GM18526 (cell line): ENCODE measurements around the gene VWA5B1.

ENCODE experiments used
- POLR2A ChIP-seq: IDR thresholded peaks from 3 replicates; pipeline ENCODE4 v1.6.1; 2011; ENCODE audit not compliant: insufficient read length; ENCODE audit errors: extremely low read depth

VWA5B1 gene

DNA sequence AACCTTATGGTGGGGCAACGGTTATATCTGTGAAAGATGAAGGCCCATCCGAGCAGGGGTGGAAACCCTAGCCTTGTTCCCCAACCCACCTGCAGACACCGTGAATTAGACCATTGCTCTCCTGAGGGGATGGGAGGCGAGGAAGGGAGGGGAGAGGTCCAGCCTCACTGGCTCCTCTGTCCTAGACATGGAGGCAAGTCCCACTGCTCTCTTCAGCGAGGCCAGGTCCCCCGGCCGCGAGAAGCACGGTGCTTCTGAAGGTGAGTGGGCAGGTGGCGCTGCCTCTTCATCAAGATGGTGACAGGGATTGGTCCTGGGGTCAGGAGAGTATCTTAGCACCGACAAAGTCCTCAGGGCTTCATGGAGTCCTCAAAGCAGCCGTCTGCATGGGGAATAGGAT lies 59.3 kb downstream of the VWA5B1 start:
- TF ChIP-seq POLR2A: no peak

DNA sequence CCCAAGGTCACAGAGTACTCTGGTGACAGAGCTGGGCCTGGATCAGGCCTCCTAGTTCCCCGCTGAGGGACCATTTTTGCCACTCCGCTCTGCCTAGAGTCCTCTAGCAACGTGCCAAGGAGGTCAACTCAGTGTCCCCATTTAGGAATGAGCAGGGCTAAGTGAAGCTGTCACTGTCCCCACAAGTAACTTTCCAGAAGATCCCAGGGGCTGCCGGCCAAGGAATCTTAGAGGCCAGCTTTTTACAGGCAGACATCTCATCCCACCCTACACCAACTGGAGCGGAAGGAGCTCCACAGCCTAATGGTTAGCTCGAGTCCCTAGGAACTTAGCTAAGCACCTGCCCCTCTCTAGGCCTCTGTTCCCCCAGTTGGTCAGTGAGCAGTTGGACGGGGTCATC lies 59.7 kb downstream of the VWA5B1 start:
- TF ChIP-seq POLR2A: no peak

DNA sequence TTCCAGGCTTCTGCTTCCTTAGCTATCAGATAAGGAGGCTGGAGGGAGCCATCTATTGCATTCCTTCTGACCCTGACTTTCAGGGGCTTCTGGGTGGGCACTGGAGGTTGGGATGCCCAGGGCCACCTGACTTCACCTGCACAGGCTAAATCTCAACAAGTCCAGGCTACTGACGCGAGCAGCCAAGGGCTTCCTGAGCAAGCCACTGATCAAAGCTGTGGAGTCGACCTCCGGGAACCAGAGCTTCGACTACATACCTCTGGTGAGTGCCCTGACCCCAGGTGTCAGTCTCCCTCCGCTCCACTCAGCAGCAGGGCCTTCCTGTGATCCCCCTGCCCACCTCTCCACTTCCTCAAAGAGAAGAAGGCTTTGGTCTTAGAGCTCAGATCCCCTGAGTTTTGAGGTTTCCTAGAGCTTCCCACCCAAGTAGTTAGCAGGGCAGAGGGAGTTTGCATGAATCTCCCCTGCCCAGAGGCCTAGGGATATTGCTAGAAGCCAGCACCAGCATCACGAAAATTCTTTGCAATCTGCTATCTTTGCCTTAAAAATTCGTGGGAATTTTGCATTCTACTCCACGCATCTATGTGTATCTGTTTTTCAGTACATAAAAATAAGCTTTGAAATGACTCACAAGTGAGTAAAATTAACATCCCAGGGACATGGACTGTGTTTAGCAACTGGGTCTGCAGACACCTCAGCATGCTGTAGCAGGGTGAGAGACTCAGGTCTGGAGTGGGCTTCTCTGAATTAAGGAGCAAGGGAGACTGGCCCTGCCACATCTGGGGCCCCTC lies 61.4 kb downstream of the VWA5B1 start:
- no peak for TF ChIP-seq POLR2A

DNA sequence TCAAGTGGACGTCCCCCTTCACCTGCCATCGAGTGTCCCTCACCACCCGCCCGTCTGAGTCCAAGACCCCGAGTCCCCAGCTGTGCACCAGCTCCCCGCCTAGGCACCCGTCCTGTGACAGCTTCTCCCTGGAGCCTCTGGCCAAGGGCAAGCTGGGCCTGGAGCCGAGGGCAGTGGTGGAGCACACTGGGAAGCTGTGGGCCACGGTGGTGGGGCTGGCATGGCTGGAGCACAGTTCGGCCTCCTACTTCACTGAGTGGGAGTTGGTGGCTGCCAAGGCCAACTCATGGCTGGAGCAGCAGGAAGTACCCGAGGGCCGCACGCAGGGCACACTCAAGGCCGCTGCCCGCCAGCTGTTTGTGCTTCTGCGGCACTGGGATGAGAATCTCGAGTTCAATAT lies 63.2 kb downstream of the VWA5B1 start:
- no peak for TF ChIP-seq POLR2A

DNA sequence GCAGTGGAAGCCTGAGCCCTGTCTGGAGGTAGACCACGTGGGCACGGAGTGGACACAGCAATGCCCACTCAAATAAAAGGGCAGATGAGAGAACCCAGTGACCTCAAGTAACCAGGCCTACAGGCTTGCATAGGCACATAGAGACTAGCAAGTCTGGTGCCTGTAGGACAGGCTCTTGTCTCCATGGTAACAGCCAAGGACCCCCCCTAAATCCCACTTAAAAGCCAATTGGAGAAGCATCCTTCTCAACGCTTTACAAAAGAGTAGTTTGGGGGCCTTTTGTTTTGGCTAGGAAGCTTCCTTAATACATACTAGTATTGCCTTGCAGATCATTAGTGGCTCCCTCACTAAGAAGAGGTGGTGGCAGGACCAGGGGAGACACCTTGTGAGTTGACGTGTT lies 63.9 kb downstream of the VWA5B1 start:
- TF ChIP-seq POLR2A: no peak

DNA sequence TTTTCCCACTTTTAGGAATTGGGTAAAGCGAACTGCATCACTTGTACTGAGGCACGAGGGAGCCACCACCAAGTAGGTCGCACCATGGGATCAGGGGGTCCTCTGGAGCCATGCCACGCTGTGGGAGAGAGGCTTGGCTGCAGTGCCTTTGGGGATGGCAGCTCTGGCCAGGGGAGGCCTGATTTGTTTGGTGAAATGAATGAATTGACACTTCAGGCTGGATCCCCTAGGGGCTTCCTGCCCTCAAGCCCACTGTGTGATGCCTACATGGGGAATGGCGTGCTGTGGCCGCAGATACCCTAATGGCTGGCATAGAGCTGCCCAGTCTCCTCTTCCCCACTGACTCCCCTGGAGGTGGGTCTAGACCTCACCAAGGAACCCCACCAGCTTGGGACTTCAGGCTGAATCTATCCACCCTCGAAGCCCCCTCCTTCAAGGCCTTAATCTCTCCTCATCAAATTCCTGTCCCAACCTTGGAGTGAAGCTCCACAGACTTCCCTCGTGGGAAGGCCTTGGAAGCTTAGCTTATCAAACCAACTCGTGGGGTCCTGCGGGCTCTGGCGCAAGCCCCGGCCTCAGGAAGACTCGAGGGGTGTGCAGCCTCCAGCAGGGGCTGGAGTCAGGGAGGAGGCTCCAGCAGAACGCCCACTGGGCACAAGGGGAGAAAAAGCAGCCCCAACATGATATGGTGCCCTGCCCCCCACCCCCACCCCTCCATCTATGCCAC lies 64.6 kb downstream of the VWA5B1 start:
- no peak for TF ChIP-seq POLR2A

DNA sequence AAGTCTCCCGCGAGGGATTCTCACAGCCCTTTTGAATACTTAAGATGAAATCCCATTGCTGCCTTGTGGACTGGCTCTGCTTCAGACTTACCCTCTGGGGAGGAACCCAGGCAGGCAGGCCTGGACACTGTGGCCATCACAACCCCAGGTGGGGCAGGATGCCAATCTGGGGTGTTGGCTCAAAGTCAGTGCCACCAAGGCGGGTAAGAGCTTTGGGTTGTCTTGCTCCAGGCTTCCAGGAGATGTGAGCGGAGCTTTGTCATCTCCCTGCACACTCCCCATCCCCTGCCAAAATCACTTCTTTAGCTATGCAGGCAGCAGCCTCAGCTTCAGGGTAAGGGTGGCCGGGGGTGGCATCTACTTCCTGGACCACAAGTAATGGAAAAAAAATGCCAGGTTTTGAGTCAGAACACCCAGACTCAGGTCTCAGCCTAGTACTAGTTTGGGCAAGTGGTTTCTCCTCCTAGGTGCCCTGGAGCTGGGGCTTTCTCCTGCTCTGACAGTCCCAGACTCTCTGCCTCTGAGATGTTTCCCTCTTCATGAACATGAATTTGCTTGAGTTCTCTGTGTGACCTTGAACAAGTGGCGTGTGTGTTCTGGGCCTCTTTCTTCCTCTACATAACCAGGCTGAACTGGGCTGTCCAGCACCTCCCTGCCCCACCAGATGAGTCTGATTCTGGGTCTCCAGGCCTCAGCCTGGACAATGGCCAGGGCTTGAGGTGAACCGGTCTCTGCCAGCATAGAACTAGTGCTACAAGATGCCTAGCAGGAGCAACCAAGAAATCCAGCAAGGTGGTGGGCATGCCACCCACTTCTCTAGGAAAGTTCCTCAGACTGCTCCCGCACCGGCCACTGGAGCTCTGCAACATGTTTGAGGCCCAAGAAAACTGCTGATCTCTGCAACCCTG lies 65.4 kb downstream of the VWA5B1 start:
- TF ChIP-seq POLR2A: no peak

DNA sequence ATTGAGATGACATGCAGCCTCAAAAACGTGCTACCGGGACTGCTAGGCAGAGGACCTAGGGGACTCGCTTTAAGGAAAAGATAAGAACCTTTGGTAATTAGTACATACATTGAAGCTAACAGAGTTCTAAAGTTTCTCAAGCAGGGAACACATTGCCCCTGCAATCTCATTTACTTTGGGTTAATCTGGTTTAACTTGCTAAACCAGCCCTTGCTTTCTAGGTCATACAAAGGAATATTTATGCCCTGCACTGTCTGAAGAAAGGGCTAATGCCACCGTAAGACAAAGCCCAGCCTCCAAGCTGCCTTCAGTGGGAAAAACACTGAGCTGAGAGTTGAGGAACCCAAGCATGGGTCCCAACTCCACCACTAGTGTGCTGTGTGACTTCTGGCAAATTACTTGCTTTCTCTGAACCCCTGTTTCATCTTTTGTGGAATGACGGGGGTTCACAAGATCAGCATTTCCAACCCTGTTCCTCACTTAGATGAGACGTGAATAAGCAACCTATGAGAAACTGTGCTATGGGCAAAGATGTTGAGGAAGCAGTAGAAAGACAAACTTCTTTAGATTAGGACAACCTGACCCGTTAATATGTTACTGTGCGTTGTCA lies 66.3 kb downstream of the VWA5B1 start:
- TF ChIP-seq POLR2A: no peak

DNA sequence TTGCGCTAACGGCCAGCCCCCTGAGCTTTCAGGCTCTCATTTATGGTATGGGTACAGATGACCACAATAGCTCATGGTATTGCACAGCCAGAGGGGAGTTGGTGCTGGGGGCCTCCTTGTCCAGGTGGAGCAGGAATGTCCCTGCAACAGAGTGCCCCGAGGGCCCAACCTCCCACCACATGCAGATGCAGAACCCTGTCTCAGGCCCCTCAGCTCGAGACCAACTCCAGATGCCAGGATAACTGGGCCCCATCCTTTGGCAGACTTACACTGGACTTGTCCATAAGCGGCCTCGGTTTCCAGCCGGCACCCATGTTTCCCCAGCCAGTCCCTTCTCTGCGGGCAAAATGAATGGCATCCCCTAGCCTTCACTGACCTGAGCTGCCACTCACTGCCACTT lies 67.1 kb downstream of the VWA5B1 start:
- TF ChIP-seq POLR2A: no peak

DNA sequence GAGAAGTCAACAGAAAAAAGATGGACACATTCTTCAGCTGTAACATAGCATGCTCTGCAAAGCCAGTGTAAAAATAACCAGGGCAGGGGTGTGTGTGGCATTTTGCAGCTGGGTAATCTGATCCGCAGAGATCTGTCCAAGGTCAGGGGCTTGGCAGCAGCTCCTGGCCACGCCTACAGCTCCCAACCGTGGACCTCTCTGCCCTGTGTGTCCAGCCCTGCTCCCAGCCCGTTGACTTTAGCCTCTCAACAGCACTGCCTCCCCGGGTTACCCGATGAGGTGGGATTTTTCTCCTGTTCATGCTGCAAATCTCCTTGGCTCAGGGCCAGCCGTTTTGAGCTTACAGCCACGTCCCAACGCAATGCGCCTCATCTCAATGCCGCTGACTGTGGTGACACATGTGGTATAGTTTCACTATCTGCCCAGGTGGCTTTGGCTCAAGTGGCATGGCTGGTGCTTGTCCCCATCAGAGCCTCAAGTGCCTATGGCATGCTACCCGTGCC lies 68.1 kb downstream of the VWA5B1 start:
- TF ChIP-seq POLR2A: no peak

DNA sequence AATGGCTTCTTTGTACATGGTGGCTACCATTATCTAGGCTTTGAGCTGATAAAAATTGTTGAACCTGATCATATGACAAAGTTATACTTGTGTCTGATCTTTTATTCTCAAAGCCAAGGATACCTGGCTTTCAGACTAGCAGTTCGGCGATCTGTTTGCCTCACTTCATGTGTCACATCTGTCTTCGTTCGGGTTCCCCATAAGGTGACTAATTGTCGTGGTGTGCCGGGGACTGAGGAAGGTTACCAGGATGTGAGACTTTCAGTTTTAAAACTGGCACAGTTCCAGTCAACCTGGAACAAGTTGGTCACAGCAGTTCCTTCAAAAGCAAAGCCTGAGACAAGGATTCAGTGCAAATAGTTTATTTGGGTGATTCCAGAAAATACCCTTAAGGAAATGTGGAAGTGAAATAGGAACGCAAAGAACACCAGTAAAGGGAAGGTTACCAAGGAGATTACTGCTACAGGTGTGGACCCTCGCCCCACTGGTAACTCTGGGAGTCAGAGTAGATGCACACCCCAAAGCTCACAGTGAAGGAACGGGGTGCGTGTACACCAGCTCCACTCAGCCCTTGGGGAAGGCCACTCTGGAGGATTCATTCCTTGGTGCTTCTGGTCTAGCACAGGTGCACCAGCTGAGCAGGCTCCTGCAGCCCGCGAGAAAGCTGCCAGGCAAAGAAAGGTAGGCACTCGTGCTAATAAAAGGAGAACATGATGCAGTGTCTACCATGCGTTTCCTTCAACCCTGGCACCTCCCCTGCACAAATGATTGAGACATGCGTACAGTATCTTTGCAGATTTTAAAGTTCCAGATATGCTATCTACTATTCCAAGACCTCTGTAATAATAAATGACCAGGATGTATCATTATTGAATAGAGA lies 69.0 kb downstream of the VWA5B1 start:
- TF ChIP-seq POLR2A: no peak

DNA sequence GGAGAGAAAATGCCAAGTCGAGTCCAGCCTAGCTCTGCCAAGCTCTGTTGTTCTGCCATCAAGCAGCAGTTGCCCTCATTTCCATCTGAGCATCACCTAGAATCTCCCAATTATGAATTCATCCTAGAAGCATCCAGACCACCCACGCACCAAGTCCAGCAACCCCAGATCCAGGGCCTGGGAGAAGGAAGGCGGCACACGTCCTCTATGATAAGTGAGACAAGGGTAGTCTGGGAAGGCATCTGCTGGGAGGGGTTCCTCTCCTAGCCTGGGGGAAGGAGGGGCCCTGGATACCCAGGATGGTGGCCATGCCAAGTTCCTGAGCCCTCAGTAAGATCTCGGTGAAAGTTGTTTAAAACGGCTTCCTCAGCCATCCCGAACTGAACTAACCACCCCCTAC lies 70.7 kb downstream of the VWA5B1 start:
- TF ChIP-seq POLR2A: no peak

DNA sequence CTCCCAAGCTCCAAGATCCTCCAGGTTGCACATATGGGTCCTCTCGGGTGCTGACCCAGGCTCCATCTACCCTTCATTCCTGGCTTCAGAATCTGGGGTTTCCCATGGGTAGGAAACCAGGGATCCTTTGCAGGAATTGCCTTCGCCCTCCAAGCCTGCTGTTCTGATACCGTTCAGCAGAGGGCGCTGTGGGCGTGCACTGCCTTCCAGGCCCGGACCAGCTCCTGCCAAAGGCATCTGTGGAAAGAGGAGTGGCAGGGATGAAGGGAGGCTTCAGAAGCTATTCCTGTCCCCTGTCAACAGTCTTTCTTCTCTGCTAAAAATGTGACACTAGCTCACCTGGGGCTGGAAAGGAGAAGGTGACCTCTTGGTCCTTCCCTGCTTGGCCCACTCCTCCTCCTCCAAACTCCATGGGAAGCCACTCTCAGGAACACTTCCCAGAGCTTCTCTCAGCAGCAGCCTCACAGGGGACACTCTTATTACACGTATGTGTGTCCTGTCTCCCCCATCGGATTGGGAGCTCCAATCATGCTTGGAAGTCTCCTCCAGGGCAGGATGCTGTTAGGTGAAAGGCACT lies 71.2 kb downstream of the VWA5B1 start:
- no peak for TF ChIP-seq POLR2A

DNA sequence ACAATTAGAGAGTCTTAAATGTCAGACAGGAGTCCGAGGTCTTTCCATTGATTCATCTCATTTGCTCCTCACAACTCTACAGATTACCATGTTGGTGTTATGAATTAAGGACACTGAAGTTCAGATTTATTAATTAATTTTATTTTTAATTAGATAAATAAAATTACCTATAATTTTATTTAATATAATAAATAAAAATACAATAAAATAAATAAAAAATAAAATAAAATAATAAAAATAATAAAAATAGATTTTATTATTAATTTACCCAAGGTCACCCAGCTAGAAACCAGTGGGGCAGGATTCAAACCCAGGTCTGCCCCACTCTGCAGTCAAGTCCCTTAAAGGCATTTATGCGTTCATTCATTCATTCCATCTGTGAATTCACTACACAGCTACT lies 72.2 kb downstream of the VWA5B1 start:
- no peak for TF ChIP-seq POLR2A

DNA sequence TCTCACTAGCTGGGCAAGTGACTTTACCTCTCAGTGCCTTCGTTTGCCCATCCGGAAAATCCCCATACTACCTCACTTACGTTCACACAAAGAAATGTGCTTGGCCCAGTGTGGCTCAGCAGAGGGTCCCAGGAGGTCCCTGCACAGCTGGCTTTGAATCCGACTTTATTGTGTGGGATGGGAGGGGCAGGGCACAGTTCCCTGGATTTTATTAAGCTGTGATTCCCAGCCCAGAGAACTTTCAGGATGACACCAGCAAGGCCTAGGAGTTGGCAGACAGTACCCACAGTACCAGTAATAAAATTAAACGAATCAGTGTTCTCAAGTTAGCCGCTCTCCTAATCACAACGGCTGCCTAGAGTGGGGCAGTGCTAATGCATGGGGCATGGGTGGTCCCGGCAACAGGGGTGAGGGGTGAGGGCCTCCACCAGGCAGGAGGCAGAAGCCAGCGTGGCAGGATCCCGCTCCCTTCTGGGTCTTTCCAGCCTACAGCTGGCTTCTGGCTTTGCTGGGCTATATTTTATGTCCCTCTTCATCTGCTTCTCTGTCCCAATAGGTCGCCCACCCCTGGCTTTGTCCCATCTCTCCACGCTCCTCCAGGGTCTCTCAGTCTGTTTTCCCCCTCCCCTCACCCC lies 74.9 kb downstream of the VWA5B1 start:
- TF ChIP-seq POLR2A: no peak
